ENCODE results near the gene KCNK10. TPM values are rescaled to one million over a fixed set of nuclear protein-coding genes. Genes with fewer than 3 reads are reported as not detected.

KCNK10 gene
- total and polyA plus RNA-seq, 2 experiments from 2014 or later, result not detected

- H3K27ac ChIP-seq, result no peak overlapping the region
- WGBS, 2 experiments (ENCODE audit: low coverage in 1 of 2, low lambda C conversion rate in 2 of 2, missing lambda C conversion rate in 2 of 2), result 59 to 61% methylated on average over 7 of the region's 7 CpGs
- H3K9ac ChIP-seq, result no peak overlapping the region
- H3K4me1 ChIP-seq (ENCODE audit: insufficient read depth), result no peaks in the 10 kb centered on the region
- DNase-seq, result no peak
- no peaks in the 10 kb centered on the region for H3K27me3 ChIP-seq (replicated peaks; ENCODE audit: insufficient read depth)
- no peaks in the 10 kb centered on the region for H3K36me3 ChIP-seq (ENCODE audit: low read depth)
- no peak overlapping the region for H3K4me2 ChIP-seq (ENCODE audit: unreplicated experiment)
- no peak overlapping the region for H3K4me3 ChIP-seq
- no peak overlapping the region for H2AFZ ChIP-seq
- TF ChIP-seq EZH2phosphoT487 (IDR thresholded peaks at IDR 0.05; ENCODE audit: insufficient read depth, low read depth), result no peak
- TF ChIP-seq EZH2 (IDR thresholded peaks at IDR 0.05; ENCODE audit: insufficient read depth, poor library complexity, severe bottlenecking), result no peak
- H3K79me2 ChIP-seq (ENCODE audit: insufficient read depth), result no peaks in the 10 kb centered on the region
- no peaks in the 10 kb centered on the region for H3K9me3 ChIP-seq (ENCODE audit: low read depth)
- in situ Hi-C loops (cut with MboI), result no loop called here
- no peaks in the 10 kb centered on the region for H3F3A ChIP-seq (ENCODE audit: insufficient read depth)
- H4K20me1 ChIP-seq (ENCODE audit: insufficient read depth), result no peaks in the 10 kb centered on the region
- no peaks in the 10 kb centered on the region for H3K9me2 ChIP-seq (ENCODE audit: insufficient read depth)
These were observed 180.1 kb downstream of the KCNK10 start for GRCh38 chr14:88142997-88143396.

- no peak overlapping the region for H3K9ac ChIP-seq
- no peak overlapping the region for H3K27ac ChIP-seq
- no peak for DNase-seq
- in situ Hi-C loops (cut with MboI), result no loop called here
- H3F3A ChIP-seq (ENCODE audit: insufficient read depth), result no peaks in the 10 kb centered on the region
- no peaks in the 10 kb centered on the region for H3K36me3 ChIP-seq (ENCODE audit: low read depth)
- H3K4me3 ChIP-seq, result no peak overlapping the region
- no peaks in the 10 kb centered on the region for H3K9me2 ChIP-seq (ENCODE audit: insufficient read depth)
- H3K27me3 ChIP-seq (replicated peaks; ENCODE audit: insufficient read depth), result no peaks in the 10 kb centered on the region
- WGBS, 2 experiments (ENCODE audit: low coverage in 1 of 2, low lambda C conversion rate in 2 of 2, missing lambda C conversion rate in 2 of 2), result 38 to 49% methylated on average over 3 of the region's 3 CpGs
- no peaks in the 10 kb centered on the region for H4K20me1 ChIP-seq (ENCODE audit: insufficient read depth)
- no peaks in the 10 kb centered on the region for H3K9me3 ChIP-seq (ENCODE audit: low read depth)
- H3K79me2 ChIP-seq (ENCODE audit: insufficient read depth), result no peaks in the 10 kb centered on the region
- H2AFZ ChIP-seq, result no peak overlapping the region
- H3K4me2 ChIP-seq (ENCODE audit: unreplicated experiment), result no peak overlapping the region
- no peak for TF ChIP-seq EZH2phosphoT487 (IDR thresholded peaks at IDR 0.05; ENCODE audit: insufficient read depth, low read depth)
- TF ChIP-seq EZH2 (IDR thresholded peaks at IDR 0.05; ENCODE audit: insufficient read depth, poor library complexity, severe bottlenecking), result no peak
- H3K4me1 ChIP-seq (ENCODE audit: insufficient read depth), result no peaks in the 10 kb centered on the region
These were observed 182.2 kb downstream of the KCNK10 start for GRCh38 chr14:88140874-88141273.

GRCh38 chr14:88137327-88137726 lies 185.7 kb downstream of the KCNK10 start:
- H4K20me1 ChIP-seq (ENCODE audit: insufficient read depth), result no peaks in the 10 kb centered on the region
- no peaks in the 10 kb centered on the region for H3K9me3 ChIP-seq (ENCODE audit: low read depth)

More at GRCh38 chr14:88137327-88137726, 185.7 kb downstream of the KCNK10 start:
- TF ChIP-seq EZH2 (IDR thresholded peaks at IDR 0.05; ENCODE audit: insufficient read depth, poor library complexity, severe bottlenecking) (no peak), EZH2phosphoT487 (IDR thresholded peaks at IDR 0.05; ENCODE audit: insufficient read depth, low read depth) (no peak)
- H3K79me2 ChIP-seq (ENCODE audit: insufficient read depth), result no peaks in the 10 kb centered on the region
- 0 out of 2 replicates have a peak, but pooled peaks cover 5% of the 10 kb centered on the region for H3K27me3 ChIP-seq (replicated peaks; ENCODE audit: insufficient read depth)
- no peak overlapping the region for H3K4me2 ChIP-seq (ENCODE audit: unreplicated experiment)
- no peak overlapping the region for H2AFZ ChIP-seq
- H3K9ac ChIP-seq, result no peak overlapping the region
- H3K36me3 ChIP-seq (ENCODE audit: low read depth), result no peaks in the 10 kb centered on the region
- no peaks in the 10 kb centered on the region for H3F3A ChIP-seq (ENCODE audit: insufficient read depth)
- no peak overlapping the region for H3K27ac ChIP-seq
- no peaks in the 10 kb centered on the region for H3K4me1 ChIP-seq (ENCODE audit: insufficient read depth)
- in situ Hi-C loops (cut with MboI), result no loop called here
- DNase-seq, result no peak
- H3K4me3 ChIP-seq, result no peak overlapping the region
- 60 to 66% methylated on average over 1 of the region's 1 CpG for WGBS, 2 experiments (ENCODE audit: low coverage in 1 of 2, low lambda C conversion rate in 2 of 2, missing lambda C conversion rate in 2 of 2)
- H3K9me2 ChIP-seq (ENCODE audit: insufficient read depth), result no peaks in the 10 kb centered on the region

Other genes starting within 250 kb of the KCNK10 start
- 9.8 and 13.7 TPM in 2 replicates for gene SPATA7, start 62.4 kb upstream of the KCNK10 start, total RNA-seq (2014; rRNA removed; shearing (Covaris generic))
- 5.9 and 7.0 TPM in 2 replicates for gene SPATA7, start 62.4 kb upstream of the KCNK10 start, polyA plus RNA-seq (2016; fragmentation: Nextera tagmentation; extraction: Ambion mirVana)
- 13.3 and 21.2 TPM in 2 replicates for gene PTPN21, start 231.7 kb upstream of the KCNK10 start, total RNA-seq (2014; rRNA removed; shearing (Covaris generic))
- 5.7 and 7.8 TPM in 2 replicates for gene PTPN21, start 231.7 kb upstream of the KCNK10 start, polyA plus RNA-seq (2016; fragmentation: Nextera tagmentation; extraction: Ambion mirVana)
- gene ZC3H14, start 239.8 kb upstream of the KCNK10 start, total RNA-seq (2014; rRNA removed; shearing (Covaris generic)), result 70.0 and 70.1 TPM in 2 replicates
- gene ZC3H14, start 239.8 kb upstream of the KCNK10 start, polyA plus RNA-seq (2016; fragmentation: Nextera tagmentation; extraction: Ambion mirVana), result 65.6 and 67.9 TPM in 2 replicates

All from GM23248 (cell line).